Measurements from ENCODE around the gene LAMA2.

LAMA2 gene, protein sequence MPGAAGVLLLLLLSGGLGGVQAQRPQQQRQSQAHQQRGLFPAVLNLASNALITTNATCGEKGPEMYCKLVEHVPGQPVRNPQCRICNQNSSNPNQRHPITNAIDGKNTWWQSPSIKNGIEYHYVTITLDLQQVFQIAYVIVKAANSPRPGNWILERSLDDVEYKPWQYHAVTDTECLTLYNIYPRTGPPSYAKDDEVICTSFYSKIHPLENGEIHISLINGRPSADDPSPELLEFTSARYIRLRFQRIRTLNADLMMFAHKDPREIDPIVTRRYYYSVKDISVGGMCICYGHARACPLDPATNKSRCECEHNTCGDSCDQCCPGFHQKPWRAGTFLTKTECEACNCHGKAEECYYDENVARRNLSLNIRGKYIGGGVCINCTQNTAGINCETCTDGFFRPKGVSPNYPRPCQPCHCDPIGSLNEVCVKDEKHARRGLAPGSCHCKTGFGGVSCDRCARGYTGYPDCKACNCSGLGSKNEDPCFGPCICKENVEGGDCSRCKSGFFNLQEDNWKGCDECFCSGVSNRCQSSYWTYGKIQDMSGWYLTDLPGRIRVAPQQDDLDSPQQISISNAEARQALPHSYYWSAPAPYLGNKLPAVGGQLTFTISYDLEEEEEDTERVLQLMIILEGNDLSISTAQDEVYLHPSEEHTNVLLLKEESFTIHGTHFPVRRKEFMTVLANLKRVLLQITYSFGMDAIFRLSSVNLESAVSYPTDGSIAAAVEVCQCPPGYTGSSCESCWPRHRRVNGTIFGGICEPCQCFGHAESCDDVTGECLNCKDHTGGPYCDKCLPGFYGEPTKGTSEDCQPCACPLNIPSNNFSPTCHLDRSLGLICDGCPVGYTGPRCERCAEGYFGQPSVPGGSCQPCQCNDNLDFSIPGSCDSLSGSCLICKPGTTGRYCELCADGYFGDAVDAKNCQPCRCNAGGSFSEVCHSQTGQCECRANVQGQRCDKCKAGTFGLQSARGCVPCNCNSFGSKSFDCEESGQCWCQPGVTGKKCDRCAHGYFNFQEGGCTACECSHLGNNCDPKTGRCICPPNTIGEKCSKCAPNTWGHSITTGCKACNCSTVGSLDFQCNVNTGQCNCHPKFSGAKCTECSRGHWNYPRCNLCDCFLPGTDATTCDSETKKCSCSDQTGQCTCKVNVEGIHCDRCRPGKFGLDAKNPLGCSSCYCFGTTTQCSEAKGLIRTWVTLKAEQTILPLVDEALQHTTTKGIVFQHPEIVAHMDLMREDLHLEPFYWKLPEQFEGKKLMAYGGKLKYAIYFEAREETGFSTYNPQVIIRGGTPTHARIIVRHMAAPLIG (N-terminal part only)

DNA sequence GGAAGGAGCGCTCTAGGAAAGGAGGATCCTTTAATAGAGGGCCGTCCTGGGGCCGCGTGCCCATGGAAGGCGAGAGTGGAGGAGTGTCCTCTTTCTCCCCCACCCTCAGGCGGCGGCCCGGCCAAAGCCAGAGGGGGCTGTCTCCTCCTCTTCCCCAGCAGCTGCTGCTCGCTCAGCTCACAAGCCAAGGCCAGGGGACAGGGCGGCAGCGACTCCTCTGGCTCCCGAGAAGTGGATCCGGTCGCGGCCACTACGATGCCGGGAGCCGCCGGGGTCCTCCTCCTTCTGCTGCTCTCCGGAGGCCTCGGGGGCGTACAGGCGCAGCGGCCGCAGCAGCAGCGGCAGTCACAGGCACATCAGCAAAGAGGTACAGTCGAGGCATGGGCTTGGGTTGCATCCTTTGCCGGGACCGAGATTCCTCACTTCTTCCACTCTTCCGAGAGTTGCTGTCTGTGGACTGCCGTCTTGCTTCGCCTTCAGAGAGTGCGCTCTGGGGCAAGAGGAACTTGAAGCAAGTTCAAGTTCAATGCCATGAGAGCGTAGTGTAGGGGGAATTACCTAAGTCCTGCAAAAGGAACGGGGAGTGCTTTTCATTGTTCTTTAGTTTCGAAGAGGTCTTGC is at the start of gene LAMA2:
TSS of gene LAMA2 (plus strand) at position 148 of the 621 bp plus-strand sequence. CDS start at position 256, 108 bp downstream.
- DNase-seq, result no peak

DNA sequence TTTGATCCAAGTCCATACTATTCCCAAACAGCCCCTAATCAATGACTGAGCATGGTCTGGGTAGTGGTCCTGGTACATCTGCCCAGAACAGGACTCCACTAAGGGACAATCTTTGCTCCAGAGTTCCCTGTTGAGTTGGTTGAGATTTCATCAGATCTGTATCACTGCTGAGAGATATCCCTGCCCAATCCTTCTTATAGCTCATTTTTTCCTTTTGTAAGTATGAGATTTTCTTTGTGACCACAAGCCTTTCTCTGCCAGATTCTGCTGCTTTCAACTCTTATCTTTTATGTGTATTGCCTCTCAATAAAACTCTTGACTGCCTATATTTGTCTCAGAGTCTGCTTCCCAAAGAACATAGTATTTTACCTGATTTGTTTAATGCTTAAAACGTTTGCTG is 46.2 kb upstream of the LAMA2 start:
- no peak for DNase-seq

DNA sequence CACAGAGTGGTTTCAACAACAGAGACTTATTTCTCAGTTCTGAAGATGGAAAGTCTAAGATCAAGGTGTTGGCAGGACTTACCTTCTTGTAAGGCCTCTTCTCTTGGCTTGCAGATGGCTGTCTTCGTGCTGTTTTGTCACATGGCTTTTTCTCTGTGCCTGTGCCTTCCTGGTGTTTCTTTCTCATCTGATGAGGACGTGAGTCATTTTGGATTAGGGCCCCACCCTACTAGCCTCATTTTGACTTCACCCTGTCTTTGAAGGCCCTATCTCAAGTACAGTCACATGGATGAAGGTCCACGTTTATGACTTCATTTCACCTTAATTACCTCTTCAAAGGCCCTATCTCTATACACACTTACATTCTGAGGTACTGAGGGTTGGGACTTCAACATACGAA is 41.4 kb upstream of the LAMA2 start:
- DNase-seq, result no peak

DNA sequence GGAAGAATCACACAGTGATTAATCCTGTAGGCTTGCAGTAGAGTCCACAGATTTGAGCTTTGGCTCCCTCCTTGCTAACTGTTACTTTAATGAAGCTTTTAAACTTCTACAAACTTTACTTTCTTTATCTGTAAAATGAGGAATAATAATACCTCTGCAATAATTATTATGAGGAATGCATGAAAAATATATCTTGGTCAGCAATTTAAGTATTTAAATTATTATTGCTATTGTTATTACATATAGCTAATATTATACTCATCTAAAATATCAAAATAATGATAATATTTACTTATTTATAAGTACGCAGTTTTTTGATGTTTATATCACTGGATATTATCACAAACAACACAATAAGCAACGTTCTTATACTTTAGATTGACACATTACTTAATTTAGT is 38.3 kb upstream of the LAMA2 start:
- no peak for DNase-seq

DNA sequence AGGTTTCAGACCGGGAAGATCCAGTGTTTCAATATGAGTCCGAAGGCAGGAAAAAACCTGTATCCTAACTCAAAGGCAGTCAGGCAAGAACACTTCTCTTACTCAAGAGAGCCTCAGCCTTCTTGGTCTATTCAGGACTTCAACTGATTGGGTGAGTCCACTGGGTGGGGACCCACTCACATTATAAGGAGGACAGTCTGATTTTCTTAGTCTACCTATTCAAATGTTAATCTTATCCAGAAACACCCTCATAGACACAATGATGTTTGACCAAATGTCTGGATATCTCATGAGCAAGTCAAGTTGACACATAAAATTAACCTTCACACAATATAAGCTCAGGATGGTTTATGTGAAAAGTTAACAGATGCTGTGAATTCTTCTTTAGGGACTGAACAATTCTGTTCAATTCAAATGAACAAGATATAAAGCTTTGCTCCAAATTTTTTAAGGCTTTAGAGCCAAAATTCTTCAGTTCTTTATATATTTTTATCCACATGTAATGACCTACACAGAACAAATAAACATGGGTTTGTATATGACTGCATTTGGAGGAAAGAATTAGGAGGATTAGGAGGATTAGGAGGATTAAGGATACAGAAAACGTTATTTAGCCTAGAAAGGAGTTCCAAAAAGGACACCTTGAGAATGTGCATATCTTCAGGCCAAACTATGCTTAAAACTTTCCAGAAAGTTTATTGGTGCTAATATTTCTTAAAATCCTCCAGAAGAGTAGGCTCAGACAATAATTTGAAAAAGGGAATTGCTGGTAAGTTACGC is 35.3 kb upstream of the LAMA2 start:
- no peak for DNase-seq

DNA sequence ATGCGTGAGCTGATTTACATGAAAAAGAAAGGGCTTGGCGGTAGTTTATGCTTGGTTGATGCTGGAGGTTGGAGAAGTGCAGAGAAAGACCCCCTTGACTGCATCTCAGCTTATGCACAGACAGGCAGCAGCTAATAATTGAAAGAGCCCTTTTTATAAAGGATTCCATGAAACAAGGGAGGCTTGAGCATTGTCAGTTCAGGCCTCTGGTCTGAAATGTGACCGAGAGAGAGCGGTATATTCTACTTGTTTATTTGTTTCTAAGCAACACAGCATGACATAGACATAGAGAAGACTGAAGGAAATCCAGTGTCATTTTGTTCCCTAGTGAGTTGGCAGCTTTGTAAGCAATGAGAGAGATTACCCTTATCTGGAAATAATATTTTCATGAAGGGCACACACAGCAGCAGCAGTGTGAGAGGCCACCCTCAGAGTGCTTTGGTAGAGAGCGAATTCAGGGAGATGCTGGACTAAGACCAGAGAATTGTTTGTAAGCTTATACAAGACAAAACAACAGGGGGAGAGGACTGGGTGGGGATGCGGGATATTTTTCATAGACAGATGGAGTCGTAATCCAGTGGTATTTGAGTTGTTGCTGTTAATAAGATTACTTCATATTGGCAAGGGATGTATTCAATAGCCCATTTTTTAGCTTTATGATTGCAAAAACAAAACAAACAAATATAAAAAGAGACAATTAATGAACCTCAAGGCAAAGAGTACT is 34.6 kb upstream of the LAMA2 start:
- no peak for DNase-seq

DNA sequence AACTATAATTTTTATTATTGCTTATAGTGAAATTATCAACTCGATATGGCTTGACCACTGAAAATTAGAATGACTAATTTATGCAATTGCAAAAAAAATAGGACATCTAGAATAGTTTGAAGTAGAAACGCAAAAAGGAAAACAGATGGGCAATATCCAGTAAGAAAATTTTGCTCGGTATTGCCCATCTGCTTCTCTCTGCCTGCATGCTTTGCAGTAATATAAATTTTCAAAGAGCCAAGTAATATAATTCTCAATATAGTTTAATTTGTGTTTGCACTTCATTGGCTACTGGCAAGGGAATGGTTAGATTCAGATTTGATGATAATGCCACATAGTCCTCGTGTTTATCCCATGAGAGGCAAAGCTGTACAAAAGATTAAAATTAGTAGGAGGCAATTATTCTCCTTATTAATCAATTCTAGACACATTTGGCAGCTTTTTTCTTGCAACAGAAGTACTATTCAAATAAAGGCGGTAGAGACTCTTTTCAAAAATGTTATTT is 27.3 kb upstream of the LAMA2 start:
- no peak for DNase-seq

DNA sequence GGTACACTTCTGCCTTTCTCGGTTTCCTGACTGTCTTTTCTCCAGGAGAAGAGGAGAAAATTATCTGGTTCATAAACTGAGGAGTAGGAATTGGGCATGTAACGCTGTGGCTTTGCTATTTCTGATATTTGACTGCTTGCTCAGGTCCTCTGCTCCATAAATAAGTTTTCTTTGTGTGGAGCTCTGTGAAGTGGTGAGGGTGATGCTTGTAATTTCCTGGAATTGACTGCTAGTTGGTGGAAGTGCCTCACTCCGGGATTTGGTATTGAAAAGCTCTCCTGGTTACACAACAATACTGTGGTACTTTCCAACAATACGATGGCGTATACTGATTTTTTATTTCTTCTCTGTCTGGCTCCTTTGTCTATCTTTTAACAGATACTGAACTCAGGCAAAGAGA is 25.1 kb upstream of the LAMA2 start:
- DNase-seq, result no peak

DNA sequence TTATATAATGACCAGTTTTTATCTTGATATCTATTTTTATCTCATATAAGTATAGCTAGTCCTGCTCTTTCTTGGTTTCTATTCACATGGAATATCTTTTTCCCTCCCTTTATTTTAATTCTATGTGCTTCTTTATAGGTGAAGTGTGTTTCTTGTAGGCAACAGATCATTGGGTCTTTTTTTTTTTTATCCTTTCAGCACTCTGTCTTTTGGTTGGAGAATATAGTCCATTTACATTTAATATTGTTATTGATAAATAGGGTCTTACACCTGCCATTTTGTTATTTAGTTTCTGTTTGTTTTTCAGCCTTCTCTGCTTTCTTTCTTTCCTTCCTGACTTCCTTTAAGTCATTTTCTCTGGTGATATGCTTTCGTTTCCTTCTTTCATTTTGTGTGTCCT is 22.2 kb upstream of the LAMA2 start:
- DNase-seq, result no peak

DNA sequence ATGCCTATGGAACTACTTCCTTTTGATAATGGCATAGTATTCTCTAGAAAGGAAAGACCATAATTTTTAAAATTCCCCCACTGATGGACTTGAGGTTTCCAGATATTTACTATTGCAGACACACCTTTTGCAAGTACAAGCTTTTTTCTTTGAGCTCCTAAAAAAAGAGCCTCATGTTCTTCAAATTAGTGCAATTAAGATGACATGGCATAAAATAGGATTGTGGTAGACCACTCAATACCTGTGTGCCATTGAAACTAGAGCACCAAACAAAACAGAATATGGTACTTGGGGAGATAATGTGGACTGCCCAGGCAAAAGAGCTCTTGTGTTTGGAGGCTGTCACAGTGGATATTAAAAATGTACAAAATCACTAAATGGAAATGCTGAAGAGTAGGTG is 19.0 kb upstream of the LAMA2 start:
- DNase-seq, result no peak

DNA sequence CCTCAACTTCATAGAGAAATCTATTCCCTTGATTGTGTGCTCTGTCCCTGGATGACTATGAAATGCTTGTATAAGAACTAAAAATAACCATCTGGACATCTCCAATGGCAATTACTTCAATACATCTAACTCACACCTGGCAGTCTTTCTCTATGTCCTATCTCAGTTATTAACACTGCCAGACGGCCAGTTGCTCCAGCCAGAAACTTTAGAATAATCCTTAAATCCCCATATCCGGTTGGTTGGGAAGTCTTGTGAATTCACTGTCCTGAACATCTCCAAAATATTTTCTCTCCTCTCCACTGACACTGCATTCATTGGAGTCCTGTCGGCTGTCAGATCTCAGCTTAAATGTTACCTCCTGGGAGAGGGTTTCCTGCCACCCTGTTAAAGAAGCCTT is 12.2 kb upstream of the LAMA2 start:
- no peak for DNase-seq

DNA sequence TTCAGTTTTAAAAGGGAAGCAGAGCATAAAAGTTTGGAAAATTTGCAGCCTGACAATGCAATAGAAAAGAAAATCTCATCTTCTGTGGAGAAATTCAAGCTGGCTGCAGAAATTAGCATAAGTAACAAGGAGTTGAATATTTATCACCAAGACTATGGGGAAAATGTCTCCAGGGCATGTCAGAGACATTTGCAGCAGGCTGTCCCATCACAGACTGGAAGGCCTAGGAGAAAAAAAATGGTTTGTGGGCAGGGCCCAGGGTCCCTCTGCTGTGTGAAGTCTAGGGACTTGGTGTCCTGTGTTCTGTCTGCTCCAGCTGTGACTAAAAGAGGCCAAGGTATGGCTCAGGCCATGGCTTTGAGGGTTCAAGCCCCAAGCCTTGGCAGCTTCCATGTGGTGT is 8.1 kb upstream of the LAMA2 start:
- no peak for DNase-seq

DNA sequence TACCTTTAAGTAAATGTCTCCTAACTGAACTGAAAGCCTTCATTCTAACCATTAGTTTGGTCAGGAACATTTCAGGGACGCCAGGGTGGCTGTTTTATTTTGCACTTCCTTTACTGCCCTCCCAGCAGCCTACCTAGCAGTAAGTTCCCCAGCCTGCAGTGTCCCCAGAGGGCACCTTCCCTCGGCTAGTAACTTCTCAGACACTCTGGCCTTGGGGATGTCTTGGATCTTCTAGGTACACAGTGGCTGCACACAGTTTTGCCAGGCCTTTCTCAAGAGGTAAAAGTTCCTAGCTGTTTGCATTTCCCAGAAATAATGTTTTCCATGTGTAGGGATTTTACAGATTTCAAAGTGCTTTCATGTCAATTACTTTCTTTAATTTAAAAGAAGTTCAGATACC is 378 bp upstream of the LAMA2 start:
- no peak for DNase-seq

DNA sequence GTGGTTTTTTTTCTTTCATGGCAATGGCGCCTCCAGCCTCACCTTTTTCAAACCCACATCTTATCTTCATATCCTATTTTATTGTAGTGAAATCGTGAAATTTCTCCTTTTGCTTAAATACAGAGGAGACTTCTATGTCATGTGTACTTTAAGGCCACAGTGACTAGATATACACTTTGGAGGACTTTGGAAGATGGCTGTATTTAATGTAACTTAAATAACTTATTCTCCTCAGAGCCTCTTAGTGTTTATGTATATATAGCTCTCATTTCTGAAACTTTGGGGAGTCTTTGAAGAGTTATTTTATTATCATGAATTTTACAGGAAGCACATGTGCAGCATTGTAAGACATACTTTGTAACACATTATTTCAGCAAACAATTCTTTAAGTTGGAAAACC is 968 bp downstream of the LAMA2 start:
- DNase-seq, result no peak

DNA sequence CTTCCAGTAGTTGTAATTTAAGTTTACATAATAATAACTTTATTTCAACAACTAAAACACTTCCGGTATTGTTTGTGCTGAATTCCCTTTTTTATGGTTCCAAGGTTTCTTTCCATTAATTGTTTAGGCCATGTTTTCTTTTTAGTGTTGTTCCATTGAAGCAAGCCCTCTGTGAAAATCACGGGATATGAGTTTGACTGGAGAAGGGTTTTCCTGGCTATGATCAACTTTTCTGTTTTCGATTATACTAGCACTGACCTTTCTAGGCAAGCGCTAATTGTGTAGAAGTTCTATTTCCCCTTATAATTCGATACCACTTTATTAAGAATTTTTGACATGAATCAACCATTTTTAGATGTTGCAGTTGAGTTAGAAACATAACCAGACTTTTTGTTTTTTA is 2.4 kb downstream of the LAMA2 start:
- DNase-seq, result no peak

DNA sequence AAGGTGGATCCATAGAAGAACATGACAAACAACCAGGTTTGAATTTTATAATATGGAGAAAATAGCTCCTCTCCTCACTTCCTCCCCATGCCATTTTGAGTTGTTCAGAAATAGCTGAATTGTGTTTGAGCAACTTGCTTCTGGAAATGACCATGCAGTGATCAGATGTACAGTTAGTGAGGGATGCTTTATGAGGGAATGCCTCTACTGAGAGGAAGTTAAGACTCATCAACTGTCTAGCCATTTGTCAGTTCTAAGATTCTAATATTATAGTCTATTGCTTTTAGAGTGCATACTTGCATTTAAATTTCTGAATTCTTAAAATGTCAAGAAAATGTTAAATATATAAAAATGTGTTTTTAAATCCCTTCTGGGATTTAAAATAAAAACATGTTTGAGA is 3.8 kb downstream of the LAMA2 start:
- no peak for DNase-seq

DNA sequence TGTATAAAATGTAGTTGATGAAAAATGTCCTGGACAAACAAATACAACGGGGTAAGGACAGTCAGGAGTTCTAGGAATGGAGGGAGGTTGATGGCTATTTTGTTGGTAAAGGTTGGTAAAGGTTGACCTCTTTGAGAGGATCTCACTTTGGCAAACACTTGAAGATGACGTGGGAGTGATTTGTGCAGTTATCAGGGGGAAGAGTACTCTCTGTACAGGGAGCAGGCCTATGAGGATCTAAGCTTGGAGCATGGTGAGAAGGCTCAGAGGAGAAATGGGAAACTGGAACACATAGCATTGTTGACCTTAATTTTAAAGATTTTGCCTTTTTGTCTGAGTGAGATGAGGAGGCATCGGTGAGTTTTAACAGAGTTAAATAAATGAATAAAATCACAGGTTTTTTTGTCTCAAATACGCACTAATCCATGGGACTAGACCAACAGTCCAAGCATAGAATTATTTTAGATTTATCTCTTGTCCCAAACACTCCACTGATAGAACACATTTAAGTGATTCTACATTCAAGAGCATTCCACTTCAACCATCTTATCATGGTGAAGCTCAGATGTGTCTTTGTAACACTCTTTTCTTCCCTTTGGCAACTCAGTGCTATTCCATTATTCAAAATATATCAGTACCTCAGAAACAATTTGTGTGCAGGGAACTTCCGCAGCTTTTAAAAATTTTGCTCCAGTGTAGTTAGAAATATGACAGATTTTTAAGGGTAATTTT is 5.7 kb downstream of the LAMA2 start:
- no peak for DNase-seq

DNA sequence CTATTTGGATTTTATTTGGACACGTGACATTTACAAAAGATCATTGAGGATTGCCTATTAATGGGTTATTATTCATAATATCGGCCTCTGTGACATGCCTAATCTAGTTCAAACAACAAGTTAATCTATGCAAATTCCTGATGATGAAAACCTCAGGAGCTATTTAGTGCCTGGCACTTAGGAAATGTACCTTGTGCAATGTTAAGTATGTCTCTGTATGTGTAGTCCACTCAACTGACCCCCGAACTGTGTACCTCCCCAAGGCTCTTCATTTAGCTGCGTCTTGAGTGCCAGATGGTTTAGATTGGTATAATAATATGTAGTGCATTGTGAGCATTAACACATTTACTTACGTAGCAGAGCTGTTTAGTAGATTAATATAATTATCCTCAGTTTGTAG is 6.9 kb downstream of the LAMA2 start:
- DNase-seq, result no peak

DNA sequence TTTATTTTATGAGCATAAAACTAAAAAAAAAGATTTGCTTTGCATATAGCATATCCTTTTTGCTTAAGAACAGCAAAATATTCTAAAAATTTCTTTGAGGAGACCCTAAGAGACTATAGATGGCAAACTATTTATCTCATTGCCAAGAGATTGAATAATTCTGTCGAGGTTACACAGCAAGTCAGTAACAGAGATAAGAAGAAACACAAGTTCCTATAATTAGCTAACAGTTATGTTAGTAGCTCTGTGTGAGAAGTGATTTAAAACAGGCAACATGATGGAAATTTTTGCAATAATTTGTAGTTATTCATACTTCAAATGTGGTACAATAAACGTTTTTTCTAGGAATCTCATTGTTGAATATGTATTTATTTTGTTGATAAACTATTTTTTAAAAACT is 9.1 kb downstream of the LAMA2 start:
- DNase-seq, result no peak

DNA sequence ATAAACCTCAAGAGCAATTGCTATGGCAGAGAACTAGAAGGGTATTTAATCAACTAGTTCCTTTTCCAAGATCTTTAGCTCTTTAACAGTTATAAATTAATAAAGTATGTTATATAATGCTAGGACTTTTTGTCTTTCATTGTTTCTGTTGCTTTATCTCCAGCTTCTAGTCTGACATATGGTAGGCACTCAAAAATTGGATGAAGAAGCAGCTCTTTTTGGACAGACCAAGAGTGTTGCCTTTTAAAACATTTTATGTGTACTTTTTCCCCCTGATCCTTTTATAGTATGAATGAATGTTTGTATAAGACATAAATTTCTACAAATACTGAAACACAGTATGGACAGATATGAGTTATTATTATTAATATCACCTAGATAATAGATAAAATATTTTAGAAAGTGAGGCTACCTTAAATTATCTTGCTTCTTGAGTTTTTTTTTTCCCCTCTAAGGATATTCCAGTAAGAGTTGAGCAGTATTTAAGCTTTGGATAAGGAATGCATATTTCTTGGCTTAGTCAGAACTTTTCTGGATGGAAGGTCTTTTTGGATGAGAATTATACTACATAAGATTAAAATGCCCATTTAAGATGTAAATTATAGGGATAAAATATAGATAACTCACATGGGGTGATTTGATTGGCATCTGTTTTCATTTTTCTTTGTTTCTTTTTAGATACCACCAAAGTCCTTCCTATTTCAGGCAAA is 16.6 kb downstream of the LAMA2 start:
- DNase-seq, result no peak

Data from activated effector memory CD4-positive, alpha-beta T cell treated with anti-CD3 and anti-CD28 coated beads, Interleukin-2, amount 50 U/mL, for 16 hours (primary cell).